B cell (primary cell): ENCODE data around the gene TRANK1.

Experiments
- CTCF ChIP-seq: fragments of 200-600 bp; IDR thresholded peaks from one replicate; pipeline ENCODE4 v1.8.0; 2022; ENCODE audit warnings: antibody characterized with exemption, mild to moderate bottlenecking
- EZH2 ChIP-seq: IDR thresholded peaks from 2 replicates; pipeline ENCODE4 v1.6.1; 2012; ENCODE audit warnings: borderline replicate concordance, low read depth, mild to moderate bottlenecking, moderate library complexity, low read length; ENCODE audit not compliant: insufficient read depth, poor library complexity, severe bottlenecking

GRCh38 chr3:36926292-36926897 is 18.5 kb downstream of the TRANK1 start:
- TF ChIP-seq CTCF (no peak), EZH2 (no peak)
